ENCODE results near the gene CAPG.
A peak's percentile ranks its signal among the peaks of the same experiment; 100 is the strongest.

CAPG gene

DNA sequence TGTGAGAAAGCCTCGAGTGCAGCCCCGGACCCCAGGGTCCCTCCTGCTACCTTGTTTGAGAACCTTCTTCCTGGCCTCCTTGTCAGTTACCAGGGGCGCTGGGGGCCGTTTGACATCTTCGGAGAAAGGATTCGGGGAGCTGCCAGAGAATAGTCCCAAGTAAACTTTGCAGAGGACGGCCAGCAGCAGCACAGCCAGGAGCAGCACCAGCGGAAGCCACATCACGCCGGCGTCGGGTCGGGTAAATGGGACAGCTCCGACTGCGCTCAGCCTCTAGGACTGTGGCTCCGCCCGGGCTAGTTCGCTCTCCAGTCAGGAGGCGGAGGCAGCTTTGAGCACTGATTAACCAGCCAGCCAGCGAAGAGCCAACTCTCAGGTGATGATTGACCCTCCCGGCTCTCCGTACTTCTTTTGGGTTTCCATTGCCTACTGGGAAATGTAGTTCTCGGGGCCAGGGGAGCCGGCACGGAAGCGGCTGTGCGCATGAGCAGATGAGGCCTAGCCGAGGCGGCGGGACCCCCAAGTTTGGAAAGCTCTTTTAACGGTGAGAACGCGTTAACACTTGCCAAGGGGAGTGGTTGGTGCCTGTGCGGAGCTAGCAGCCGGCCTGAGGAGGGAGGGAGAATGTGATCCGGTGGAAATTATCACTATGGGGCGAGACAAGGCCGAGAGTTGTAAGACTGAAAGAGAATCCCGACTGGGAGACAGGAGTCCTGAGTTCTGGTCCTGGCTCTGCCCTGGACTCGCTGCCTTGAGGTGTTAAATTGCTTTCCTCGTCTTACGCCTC lies 55.7 kb downstream of the CAPG start, which contains the start of the genes ELMOD3 and RETSAT:
Gene ELMOD3 (plus strand): TSS at position 484 of the 787 bp plus-strand sequence. CDS start 2,430 bp downstream, outside the sequence.
Gene RETSAT (minus strand): TSS at position 243 of the 787 bp plus-strand sequence. CDS start 21 bp downstream, at position 222.
- DNase-seq = peak; percentile 96

DNA sequence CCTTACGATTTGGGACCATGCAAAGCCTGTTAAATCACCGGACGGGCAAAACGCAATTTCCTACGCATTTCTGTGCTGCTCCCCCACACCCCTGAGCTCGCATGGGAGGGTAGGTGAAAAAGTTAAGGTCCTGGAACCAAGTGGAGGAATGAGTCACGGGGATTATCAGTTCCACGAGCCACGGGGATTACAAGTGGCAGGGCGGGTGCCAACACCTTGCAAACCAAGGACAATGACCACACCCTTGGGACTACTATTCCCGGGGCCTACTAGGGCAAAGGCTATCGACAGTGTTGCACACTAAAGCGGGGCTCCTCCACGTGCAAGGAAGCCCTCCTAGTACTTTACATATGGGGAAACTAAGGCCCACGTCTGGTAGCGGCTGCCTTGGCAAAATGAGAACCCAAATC lies 56.3 kb downstream of the CAPG start:
- peak; percentile 13 for DNase-seq

DNA sequence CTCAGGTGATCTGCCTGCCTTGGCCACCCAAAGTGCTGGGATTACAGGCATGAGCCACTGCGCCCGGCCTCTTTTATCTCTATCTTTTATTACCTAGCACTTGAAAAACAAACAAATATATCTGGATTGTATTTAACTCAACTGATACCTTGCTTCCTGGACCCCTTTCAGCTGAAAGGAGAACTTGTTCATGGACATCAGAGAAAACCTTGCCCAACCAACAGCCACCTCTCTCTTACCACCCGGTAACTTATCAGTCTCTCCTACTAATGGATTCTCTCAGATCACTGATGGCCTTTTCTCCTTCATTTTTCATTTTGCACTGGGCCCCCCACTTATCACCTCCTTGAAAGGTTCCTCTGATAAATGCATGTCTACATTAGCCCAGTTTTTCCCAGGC lies 62.6 kb downstream of the CAPG start:
- no peak for DNase-seq
